Stimulated activated CD4-positive, alpha-beta T cell treated with anti-CD3 and anti-CD28 coated beads, Interleukin-4, amount 100 ng/mL, for 48 hours (primary cell): Measurements from ENCODE around the gene SLC35G4.
A peak's percentile ranks its signal among the peaks of the same experiment; 100 is the strongest.
"Not testable (repeated sequence)": the region's sequence is repeated elsewhere in the genome, so short reads cannot be mapped to it uniquely, and the experiment has no call there.

Experiments
- DNase-seq, 2 donors: peaks; one replicate each; pipeline ENCODE4 v3.0.0-alpha.2; 2020; ENCODE audit warnings: low read depth in 2 of 2

The SLC35G4 gene

DNA sequence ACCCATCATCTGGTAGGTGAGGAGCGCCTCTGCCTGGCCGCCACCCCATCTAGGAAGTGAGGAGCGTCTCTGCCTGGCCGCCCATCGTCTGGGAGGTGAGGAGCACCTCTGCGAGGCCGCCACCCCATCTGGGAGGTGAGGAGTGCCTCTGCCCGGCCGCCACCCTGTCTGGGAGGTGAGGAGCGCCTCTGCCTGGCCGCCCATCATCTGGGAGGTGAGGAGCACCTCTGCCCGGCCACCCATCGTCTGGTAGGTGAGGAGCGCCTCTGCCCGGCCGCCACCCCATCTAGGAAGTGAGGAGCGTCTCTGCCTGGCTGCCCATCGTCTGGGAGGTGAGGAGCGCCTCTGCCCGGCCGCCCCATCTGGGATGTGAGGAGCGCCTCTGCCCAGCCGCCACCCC lies 4.2 kb downstream of the SLC35G4 start:
- DNase-seq = not testable (repeated sequence)

DNA sequence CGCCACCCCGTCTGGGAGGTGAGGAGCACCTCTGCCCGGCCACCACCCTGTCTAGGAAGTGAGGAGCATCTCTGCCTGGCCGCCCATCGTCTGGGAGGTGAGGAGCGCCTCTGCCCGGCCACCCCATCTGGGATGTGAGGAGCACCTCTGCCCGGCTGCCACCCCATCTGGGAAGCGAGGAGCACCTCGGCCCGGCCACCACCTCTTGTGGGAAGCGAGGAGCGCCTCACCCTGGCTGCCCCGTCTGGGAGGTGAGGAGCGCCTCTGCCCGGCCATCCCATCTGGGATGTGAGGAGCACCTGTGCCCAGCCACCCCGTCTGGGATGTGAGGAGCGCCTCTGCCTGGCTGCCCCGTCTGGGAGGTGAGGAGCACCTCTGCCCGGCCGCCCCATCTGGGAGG lies 4.6 kb downstream of the SLC35G4 start:
- not testable (repeated sequence) for DNase-seq

DNA sequence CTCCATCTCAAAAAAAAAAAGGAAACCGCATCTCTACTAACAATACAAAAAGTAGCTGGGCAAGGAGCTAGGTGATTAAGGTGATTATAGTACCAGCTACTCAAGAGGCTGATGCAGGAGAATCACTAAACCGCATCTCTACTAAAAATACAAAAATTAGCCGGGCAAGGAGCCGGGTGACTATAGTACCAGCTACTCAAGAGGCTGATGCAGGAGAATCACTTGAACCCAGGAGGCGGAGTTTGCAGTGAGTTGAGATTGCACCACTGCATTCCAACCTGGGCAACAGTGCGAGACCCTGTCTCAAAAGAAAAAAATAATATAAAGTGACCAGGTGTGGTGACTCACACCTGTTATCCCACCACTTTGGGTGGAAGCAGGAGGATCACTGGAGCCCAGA lies 5.6 kb downstream of the SLC35G4 start:
- DNase-seq = not testable (repeated sequence)

DNA sequence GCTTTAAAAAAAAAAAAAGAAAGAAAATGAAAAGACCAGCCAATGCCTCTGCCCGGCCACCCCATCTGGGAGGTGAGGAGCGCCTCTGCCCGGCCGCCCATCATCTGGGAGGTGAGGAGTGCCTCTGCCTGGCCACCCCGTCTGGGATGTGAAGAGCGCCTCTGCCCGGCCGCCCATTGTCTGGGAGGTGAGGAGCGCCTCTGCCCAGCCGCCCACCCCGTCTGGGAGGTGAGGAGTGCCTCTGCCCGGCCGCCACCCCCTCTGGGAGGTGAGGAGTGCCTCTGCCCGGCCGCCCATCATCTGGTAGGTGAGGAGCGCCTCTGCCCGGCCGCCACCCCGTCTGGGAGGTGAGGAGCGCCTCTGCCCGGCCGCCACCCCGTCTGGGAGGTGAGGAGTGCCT lies 37.9 kb downstream of the SLC35G4 start:
- DNase-seq = not testable (repeated sequence)

DNA sequence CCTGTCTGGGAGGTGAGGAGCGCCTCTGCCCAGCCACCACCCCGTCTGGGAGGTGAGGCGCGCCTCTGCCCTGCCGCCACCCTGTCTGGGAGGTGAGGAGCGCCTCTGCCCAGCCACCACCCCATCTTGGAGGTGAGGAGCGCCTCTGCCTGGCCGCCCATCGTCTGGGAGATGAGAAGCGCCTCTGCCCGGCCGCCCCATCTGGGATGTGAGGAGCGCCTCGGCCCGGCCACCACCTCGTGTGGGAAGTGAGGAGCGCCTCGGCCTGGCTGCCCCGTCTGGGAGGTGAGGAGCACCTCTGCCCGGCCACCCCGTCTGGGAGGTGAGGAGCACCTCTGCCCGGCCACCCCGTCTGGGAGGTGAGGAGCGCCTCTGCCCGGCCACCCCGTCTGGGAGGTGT lies 38.4 kb downstream of the SLC35G4 start:
- not testable (repeated sequence) for DNase-seq

DNA sequence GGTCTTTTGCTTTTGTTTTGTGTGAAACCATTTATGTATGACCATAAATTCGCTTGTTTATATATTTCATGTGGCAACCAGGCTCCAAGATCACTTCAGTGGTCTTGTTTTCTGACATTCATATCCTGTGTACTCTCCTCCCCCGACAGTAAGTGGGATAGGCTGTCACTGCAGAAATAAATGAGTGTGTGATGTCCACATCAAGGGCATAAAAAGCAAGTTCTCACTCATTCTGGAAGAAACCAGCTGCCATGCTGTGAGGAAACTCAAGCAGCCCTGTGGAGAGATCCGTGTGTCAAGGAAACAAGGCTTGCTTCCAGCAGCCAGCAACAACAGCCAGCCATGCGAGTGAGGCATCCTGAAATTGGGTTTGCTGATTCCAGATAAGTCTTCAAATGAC lies 40.4 kb downstream of the SLC35G4 start:
- no peak for DNase-seq

DNA sequence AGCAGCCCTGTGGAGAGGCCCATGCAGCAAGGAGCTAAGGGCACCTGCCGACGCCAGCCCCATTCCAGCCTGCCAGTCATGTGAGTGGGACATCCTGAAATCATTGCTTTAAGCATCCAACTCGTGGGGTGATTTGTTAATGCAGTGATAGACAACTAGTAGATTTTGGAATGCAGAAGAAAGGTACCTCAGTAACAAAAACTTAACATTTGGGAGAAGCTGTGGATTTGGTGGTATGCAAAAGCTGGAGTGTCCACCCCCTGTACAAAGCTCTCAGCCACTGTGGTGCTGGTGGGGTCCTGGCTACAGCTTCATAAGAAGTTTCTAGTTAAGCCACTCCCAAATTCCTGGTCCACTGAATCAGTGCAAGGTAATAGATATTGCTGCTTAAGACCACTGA lies 42.5 kb downstream of the SLC35G4 start:
- DNase-seq = no peak

DNA sequence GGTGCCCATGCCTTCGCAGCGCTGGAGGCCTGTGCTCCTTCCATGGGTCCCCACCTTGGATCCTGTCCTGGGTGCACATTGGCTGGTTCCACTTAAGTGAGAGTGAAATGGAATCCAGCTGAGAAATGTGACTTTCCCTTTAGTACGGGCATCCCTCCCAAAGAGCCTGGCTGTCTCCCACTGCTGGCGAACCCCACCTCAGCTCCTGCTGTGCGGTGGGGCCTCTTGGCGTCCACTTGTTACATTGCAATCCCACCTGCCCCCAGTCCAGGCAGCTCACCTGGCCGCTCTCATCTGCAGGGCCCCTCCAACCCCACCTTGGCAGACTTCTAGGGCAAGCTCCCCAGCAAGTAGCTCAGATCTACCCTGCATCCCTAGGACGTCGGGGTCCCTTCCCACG lies 44.1 kb downstream of the SLC35G4 start:
- DNase-seq = no peak

DNA sequence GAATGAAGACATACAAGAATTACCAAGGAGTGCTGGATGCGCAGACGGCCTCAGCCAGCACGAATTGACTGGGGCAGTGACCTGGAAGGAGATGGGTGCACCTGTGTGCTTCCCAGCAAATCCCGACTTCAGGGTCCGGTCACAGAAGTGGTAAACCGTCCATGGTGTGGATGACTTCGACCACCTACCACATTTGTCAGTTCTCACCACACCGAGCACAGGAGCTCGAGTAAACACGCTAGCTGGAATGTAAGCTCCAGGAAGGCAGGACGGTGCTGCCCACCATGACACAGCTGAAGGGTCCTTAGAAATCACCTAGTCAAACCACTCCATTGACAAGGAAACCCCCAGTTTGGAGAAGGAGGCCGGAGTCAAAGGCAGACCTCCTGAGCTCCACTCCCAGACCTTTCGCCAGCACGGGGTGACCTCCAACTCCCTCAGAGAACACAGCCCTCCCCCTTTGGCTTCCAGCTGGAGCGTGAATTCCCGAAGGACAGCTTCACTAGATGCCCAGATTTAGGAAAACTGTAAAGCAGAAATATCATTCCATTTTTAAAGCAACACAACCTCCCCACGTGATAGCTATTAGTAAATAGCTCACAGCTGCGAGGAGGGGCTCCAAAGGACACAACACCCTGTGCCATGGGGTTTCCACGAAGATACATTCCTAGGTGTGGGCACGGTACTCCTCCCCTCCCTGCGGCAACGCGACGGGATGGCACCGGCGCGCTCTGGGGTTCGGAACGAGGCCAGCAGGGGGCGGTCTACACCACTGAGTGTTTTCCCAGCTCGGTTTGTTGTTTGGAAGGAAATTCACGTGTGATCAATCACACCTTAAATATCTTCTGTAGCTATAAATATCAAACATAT lies 45.6 kb downstream of the SLC35G4 start:
- peak; percentile 40 to 66 for DNase-seq

DNA sequence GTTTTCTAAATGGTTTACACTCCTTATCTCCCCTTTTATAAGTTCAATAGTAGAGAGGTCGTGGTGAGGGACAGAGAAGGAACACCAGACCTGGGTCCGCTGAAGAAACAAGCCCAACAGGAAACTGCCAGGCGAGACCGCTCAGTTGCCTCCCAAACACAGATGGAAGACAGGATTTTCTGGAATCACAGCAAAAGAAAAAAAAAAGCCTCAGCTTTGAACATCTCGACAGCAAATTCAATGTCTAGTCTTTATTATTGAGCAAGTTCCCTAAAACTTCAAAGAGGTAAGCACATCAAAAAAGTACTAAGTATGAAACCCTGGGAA lies 46.2 kb downstream of the SLC35G4 start:
- no peak for DNase-seq

DNA sequence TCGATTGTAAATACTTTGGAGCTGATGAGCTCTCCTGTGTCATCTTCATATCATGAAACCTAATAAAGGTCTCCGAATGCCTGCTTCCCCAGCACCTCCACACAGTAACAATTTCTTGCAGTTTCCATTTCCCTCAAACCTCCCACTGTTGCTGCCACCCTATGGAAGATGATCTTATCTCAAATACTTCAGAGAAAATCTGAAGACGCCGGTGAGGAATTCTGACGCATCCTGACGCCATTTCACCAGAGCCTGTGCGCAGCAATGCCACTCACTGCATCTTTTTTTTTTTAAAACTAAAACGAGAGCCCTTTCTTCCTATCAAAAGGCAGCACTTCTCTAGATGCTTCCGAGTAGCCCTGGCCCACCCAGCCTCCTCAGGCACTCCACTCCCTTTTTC lies 47.8 kb downstream of the SLC35G4 start:
- no peak for DNase-seq

DNA sequence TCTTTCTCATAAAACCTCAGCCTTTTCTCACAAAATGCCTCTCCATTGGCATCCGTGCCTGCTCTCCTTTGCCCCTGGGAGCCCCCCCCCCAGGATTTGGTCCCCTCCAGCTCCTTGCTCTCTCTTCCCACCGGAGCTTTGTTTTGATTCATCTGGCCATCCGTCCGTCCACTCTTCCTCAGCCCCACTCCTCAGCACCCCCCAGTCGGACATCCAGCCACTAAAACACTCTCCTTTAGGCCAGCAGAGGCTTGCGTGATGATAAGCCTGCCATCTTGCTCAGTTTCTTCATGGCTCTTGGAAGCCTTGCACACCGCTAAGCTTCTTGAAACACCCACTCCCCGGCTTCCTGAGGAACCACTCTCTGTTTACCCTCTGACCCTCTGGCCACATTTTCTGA lies 48.2 kb downstream of the SLC35G4 start:
- no peak for DNase-seq

DNA sequence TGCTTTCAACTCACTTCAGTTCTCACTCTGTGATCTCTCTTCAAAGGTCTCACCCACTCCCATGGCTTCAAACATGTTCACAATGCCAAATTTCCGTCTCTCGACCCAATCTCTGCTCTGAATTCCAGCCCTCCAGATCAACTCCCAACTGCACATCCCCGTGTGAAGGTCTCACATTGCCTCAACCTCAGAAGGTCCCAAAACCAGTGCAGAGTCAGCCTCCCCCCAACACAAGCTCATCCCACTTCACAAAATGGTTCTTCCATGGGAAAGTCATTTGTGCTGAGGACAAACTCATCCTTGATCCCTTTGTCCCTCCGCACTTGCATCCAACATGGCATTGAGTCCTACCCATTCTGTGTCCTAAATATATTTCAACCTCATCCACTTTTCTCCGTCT lies 48.6 kb downstream of the SLC35G4 start:
- no peak for DNase-seq

DNA sequence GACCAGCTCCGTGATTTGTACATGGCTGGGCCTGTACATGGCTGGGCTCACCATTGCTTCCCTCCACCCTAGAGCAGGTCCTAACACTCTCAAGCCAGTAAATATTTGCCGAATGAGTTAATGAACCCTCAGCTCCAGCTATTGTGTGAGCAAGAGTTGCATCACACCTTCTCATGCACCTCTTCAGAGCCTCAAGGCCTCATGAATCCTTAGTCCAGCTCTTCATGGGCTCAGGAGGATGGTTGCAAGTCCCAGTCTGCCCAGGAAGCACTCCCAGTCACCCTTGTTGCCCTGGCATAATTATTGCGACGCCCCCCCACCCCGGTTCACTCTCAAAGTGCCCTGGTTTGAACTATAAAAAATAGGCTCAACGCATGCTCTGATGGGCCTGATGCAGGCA lies 49.6 kb downstream of the SLC35G4 start:
- no peak for DNase-seq
